Activated T-helper 1 cell treated with Interleukin-2 at 50 U/mL for 16 hours (primary cell): ENCODE measurements around the gene FAM83E.

Source experiments
- DNase-seq: peaks from one replicate; pipeline ENCODE4 v3.0.0-alpha.2; 2020; ENCODE audit warnings: low read depth

Gene FAM83E

DNA sequence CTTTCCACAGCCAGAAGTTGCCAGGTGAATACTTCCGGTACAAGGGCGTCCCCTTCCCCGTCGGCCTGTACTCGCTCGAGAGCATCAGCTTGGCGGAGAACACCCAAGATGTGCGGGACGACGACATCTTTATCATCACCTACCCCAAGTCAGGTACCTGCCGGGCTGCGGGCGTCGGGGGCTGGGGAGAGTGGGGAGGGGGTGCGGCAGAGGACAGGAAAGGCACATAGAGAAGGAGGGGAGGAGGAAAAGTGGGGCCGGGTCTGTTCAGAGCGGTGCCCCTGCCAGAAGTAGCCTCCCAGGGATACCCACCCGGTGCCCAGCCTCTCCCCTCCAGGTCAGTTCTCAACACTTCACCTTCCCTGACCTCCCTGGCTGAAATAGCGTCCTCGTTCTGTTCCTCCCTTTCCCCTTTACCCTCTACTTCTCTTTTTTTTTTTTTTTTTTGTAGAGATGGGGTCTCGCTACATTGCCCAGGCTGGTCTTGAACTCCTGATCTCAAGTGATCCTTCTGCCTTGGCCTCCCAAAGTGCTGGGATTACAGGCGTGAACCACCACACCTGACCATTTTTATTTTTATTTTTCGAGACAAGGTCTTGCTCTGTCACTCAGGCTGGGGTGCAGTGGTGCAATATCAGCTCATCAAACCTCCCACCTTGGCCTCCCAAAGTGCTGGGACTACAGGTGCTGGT lies 38.8 kb downstream of the FAM83E start:
- no peak for DNase-seq

DNA sequence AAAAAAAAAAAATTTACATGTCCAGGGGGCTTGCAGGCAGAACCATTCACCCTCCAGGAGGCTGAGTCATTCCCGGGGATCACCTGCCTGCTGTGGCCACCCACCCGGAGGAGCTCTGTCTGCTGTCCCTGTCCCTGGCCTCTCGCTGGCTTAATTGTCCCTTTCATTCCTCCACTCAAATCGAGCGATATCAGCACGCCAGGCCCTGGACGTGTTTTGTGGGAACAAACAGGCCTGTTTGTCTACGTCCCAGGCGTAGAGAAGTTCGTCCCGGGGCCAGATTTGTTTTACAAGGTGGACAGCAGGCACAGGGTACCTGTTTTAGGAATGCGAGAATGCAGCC lies 41.7 kb downstream of the FAM83E start:
- no peak for DNase-seq

DNA sequence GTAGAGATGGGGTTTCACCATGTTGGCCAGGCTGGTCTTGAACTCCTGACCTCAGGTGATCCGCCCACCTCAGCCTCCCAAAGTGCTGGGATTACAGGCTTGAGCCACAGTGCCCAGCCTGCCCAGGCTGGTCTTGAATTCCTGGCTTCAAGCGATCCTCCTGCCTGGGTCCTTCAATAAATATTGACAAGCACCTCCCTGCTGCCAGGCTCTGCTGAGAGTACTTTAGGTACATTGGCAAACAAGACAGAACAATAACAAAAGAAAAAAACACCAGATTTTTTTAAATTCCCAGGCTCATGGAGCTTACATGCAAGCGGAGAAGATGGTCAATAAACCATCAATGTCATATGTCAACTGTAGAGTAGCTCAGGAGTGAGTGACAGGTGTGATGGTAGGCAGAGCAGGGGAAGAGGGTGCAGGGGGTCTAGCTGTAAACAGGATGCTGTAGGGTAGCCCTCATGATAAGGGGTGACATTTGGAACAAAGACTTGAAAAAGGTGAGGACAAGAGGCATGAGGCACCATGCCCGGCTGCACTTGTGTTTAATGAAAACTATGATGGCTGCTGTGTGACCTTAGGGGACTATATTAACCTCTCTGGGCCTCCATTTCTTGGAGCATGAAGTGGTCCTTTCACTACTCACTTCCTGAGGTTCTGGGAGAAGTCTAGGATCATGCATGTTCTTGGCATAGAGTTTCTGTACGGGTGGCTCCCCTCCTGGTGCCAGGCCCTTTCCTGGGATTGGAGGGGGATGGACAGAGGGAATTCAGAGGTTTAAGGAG lies 43.3 kb downstream of the FAM83E start:
- DNase-seq, result no peak

DNA sequence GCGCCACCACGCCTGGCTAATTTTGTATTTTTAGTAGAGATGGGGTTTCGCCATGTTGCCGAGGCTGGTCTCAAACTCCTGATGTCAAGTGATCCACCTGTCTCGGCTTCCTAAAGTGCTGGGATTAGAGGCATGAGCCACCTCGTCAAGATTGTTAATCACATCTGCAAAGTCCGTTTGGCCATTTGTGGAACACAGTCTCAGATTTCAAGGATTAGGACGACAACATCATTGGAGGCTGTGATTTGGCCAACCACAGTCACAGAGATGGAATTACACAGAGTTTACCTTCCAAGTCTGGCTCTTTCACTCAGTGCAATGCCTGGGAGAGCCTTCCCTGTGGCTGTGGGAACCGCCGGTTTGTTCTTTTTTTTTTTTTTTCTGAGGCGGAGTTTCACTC lies 45.1 kb downstream of the FAM83E start:
- DNase-seq, result no peak

DNA sequence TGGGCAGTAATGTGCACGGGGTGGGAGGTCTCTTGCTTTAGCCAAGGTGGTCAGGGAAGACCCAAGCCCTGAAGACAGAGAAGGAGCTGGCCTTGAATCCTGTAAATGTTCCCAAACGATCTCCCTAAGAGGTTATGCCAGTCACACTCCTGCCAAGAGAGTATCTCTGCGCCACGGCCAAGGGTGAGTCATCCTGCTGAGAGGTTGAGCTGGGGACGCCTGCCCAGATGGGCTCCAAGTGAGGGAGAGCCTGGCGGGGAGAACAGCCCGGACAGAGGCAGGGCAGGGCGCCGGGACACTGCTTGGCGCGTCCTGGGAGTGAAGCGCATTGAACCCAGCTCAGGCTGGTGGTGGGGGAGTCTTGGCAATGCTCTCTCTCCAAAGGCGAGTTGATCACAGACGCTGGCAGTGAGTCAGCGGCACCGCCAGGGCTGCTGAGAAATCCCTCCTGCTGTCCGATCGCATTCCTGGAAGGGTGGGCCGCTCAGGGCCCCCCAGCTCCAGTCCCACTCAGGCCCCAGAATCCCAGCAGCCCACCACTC lies 46.5 kb downstream of the FAM83E start:
- DNase-seq, result no peak

DNA sequence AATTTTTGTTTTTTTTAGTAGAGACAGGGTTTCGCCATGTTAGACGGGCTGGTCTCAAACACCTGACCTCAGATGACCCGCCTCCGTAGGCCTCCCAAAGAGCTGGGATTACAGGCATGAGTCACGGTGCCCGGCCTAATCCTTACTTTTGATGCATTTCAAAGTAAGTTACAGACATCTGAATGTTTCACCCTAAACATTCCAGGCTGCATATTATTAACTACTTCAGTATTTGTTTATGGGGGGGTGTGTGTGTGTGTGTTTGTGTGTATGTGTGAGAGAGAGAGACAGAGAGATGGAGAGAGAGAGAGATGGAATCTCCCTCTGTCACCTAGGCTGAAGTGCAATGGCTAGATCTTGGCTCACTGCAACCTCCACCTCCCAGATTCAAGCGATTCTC lies 49.8 kb downstream of the FAM83E start:
- no peak for DNase-seq
